Activated naive CD4-positive, alpha-beta T cell treated with Interleukin-2 at 50 U/mL for 16 hours (primary cell): ENCODE data around the gene SDHB.
"Not testable (repeated sequence)": the region's sequence is repeated elsewhere in the genome, so short reads cannot be mapped to it uniquely, and the experiment has no call there.

Experiments
- DNase-seq: peaks from one replicate; pipeline ENCODE4 v3.0.0-alpha.2; 2020

SDHB gene

DNA sequence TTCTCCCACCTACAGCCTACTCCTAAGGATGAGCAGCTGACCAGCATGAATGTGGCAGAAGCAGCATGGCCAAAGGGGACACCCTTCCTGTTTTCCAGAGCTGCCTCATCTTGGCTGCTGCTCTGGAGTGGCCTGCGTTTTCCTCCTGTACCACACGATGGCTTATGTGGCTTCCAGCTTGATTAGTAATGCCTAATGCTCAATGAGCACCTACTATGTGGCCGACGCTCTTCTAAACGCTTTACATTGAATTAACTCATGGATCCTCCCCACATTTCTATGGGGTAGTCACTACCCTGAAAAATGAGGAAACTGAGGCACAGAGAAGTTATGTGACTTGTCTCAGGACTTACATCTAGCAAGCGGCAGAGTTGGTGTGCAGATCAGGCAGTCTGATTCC lies 18.0 kb upstream of the SDHB start:
- DNase-seq, result no peak

DNA sequence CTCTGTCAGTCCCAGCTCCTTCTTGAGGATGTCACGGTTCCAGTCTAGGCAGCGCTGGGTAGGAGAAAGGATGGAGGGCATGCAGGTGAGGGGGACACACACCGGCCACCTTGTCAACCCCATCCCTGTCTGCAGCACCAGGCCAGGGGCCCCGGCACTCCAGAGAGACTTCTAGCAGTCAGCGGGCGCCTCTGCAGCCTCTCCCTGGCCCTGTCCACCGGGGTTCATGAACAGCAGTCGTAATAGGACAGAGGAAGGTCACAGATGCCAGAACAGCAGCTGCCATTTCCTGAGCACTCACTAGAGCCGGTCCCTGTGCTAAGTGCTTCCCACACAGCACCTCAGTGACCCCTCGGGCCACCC lies 16.3 kb upstream of the SDHB start:
- DNase-seq, result no peak

DNA sequence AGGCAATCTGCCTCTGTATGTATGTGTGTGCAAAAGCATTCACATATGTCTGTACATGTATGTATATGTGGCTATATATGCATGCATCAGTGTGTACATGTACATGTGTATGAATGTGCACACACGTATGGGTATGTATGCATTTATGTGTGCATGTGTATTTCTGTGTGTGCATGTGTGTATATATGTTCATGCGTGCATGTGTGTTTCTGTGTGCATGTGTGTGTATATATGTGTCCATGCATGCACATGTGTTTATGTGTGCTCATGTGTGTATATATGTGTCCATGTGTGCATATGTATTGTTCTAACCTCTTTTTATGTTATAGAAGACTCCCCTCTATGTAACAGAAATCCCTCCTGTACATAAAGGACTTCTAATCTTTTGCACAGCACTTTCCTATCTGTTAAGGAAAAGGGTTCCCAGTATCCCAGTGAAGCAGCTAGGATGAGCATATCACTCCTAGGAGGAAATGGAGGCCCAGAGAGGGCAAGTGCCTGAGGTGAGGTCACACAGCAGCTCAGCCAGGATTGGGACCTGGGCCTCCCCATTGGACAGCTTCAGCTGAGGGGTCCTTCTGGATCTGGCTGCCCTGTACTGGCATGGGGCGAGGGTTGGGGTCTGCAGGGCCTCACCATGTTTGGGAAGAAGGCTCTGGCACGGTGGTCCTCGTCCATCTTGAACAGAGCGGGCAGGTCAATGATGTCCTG lies 15.8 kb upstream of the SDHB start:
- DNase-seq, result no peak

DNA sequence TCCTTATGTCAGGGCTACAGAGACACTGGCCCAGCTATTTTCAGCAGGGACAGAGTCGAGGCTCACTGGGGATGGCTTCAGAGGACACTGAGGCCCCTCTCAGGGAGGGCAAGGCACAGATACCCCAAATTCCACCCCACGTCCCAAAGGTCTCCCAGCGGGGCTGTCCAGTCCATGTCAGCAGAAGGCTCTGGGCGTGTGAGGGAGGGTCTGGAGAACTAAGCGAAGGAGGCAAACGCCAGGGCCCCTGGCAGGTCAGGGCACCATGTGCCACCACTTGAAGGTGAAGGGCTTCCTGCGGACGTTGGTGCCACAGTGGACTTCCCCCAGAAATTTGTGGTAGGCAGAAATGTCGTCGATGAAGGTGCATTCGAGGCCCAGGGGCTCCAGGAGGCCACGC lies 15.0 kb upstream of the SDHB start:
- no peak for DNase-seq

DNA sequence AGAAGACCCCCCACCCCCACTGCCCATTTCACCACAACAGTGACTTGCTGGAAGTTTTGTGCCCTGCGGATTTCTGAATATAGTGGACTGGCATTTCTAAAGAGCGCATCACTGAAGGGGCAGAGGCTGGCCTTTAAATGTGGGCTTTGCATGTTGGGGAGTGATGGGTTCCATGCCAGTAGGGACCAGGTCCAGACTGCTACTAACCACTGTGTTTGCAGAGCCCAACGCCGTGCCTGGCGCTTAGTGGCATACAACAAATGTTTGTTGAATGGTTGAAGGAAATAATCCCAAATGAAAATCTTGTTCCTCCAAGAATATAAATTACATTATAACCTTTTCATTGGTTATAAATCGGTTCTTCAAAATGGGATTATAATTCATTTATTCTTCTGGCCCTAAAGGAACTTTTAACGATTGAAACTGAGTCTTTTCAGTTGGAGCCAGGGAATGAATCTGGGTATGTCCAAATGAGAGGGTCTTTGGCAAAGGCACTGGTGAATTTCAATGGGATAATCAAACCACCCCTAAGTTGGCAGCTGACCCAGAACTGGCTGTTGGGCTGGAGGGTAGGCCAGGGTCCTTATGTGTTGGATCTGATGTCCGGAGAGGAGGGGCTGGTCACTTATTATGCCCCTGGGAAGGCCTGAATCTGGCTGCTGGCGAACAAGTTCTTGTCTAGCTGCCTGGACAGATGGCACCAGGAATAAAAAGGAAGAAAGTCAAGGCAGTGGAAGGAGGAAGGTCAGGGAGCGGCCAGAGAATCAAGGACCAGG lies 13.8 kb upstream of the SDHB start:
- no peak for DNase-seq

DNA sequence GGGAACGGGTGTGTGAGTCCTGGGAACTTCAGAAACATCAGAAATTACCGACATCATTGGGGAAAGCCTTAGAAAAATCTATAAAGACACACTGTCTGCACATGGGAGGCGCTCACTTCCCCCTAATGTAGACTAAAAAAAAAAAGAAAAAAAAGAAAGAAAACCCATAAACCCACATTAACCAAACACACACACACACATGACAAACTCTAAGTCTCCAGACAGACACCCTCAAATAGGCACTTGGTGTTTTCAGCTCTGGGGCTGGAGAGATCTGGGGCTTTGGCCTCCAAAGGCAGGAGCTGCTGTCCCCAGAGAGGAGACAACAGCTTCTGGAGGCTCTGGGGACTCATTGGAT lies 13.2 kb upstream of the SDHB start:
- DNase-seq, result no peak

DNA sequence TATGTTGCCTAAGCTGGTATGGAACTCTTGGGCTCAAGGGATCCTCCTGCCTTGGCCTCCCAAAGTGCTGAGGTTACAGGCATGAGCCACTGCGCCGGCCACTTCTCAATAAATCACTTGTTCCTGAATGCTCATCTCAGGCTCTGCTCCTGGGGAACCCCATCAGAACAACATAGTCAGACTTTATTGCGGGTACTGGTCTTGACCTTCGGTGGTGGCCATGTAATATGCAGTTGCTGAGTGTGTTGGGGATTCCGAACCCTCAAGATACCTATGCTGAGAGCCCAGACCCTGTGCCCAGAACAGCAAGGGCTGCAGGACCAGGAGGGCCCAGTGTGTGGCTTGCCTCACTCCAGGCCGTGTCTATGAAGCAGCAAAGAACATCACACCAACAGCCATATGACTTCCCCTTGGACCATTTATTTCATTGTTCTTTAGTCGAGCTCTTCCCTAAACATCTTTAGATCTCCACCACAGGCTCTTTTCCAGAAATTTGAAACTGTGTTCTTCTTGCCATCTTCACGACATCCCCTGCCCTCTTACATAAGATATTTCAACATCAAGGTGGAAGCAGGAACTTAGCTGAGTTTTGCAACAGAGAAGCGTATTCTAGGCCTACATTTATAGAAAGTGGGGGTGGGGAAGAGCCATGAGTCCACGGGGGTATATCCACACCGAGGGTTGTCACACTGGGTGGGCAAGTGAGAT lies 12.7 kb upstream of the SDHB start:
- DNase-seq, result no peak

DNA sequence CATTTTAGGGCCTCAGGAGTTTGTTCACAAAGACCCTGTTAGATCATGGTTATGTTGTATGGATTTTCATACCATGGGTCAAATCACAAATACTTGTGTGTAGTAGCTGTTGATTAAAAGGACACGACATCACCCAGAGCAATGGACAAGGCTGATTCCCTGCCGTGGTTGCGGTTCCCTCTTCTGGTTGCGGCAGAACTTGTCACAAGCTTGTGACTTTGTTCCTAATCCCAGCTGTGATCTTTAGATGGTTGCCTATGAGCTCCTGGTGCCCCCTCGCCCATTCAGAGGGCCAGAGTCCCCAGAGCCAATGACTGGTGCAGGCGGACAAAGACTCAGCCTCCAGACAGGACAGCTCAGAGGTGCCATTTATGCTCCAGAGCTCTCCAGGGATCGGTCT lies 11.8 kb upstream of the SDHB start:
- no peak for DNase-seq

DNA sequence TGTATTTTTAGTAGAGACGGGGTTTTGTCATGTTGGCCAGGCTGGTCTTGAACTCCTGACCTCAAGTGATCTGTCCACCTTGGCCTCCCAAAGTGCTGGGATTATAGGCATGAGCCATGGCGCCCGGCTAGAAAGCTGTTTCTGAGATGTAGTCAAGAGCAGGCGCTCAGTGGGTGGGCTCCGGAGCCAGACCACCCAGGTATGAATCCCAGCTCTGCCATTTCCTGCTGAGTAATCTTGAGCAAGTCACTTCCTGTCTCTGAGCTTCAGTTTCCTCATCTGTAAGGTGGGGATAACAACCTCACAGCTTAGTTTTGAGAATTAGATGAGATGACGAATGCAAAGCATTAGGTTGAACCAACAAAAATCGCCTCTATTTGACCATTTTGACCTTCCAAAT lies 8.9 kb upstream of the SDHB start:
- DNase-seq, result not testable (repeated sequence)

DNA sequence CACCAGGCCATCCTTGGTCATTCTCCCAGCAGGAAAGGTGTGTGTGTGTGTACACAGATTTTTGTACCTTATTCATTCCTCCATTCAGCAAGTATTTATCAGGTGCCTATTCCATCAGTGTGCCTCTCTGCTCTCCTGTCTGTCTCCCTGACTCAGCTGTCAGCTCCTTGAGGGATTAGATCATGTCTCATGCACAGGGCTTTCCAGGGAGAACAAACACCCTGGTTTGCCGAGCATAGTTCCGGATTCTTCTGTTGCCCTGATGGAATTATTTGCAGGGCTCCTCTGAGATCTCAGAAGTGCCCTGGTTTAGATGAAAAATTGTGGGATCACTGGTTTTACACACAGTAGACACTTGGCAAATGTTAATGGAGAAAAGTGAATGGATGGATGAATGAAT lies 8.1 kb upstream of the SDHB start:
- no peak for DNase-seq

DNA sequence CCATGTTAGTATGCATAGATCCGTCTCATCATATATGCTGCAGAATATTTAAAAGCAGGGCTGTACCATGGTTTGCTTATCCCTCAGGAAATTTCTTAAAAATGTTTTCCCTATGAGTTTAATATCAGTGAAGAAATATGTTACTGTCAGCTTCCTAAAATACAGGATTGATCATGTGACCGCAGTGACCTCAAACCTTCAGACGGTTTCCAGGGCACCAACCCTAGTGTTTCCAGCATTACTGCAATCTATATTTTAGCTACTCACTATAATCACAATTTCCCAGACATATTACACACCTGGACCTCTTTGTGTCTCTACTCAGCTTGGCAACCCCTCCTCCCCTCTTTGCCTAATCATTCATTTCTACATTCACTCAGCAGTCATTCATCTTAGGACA lies 7.7 kb upstream of the SDHB start:
- no peak for DNase-seq

DNA sequence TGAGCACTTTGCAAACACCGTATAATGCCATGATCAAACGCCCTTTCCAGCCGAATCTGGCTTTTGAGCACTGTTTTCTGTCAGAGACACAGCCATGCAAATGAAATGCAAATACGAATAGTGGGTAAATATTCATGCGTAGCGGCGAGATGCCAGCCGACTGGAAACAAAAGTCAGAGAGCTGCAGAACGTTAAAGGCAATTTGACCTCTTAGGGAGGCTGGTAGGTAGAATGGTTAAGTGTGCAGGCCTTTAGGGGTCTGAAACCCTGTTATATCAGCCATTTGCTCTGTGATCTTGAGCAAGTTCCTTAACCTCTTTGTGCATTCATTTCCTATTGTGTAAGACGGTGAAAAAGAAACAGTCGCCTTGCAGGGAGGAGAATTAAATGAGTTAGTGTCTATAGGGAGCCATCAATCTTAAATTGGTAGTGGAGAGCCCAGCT lies 6.5 kb upstream of the SDHB start:
- DNase-seq, result no peak

DNA sequence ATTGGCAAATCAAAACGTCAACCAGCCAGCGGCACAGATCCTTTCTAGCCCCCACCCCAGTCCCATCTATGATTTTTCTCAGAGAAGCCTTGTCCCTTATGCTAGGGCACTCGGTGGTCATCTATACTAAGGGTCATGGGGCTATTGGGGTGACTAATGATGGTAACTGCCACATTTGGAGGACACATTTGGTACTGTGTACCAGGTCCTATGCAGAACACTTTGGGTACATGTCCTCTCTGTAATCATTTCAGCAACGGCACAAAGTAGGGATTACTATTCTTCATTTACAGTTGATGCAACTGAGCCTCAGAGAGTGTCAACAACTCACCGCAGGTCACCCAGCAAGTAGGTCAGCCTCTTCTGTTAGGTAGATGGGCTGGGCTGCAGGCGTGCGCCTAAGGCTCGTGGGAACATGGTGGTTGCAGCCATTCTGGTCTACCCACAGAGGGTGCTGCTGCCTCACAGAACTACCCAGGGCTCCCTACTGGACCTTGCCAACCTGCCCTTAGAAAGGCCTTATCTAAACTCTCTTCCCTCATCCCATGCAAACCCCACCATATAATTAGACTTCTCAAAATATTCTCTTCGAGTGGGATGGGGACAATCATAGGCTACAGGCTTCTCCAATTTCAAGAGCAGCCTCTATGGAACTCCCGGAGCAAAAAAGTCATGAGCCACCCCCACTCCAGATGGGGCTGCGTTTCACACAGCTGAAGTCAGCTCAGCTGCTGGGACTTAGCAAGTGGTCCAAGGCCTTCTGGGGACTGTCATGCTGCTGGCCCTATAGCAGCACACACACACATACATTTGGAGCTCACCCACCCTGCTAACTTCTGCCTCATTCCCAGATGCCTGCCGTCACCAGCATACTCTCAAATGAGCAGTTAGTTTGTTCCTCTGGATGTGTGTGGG lies 5.8 kb upstream of the SDHB start:
- DNase-seq, result peak; percentile 19

DNA sequence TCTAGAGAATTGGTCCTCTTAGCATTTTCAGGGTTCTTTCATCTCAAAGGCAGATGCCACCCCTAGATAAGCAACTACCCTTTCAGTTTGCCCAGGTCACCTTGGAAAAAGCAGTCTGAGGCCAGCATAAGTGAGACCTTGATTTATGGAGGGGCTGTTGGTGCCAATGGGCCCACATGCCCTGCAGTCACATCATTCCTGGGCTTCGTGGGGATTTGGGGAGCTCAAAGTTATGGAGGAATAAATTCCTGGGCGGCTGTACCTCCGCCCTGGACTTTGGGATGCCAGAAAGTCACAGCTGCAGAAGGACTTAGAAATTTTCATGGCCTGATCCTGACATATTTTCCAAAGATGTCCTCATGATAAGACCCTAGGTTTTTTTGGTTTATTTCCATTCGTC lies 2.7 kb upstream of the SDHB start:
- no peak for DNase-seq

DNA sequence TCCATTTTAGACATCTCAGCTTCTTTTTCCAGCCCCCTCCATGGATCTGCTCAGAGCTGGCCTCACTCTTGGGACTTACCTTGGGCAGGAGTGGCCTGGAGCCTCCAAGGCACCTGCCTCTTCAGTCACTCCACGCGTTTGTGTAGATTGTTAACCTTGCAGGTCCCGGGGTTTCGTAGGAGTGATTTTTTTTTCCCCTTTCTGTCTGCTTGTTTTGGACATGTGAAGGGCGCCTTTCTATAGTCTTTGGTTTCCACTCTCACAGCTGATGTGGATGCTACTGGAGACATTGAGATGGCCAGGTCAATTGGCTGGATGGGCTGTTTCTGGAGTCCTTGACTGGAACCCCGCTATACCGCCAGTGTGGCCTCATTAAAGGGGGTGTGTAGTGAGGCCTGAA lies 2.0 kb upstream of the SDHB start:
- no peak for DNase-seq

DNA sequence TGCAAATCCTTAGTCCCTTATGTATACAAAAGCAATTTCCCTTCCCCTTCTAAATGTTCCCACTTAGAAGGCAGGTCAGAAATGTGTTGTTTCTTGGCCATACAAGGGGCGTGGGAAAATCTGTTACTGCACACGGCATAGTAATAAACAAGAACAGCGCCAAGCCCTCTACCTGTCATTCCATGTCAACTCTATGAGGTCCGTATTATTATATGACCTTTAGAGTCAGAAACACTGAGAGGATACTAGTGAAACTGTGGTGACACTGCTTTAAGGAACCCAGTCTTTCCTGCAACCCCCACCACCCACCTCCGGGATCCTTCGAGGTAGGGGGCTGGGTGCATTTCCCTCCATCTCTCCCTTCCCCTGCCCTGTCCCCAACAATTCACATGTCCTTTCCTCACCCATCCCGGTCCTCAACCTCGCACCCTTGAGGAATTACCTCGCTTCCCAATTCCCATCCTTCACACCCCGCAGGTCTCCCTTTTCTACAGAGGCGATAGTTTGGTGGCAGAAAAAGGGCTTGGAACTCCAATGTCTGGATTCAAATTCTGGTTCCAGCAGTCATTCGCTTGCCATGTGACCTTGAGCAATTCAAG lies 647 bp downstream of the SDHB start:
- no peak for DNase-seq

DNA sequence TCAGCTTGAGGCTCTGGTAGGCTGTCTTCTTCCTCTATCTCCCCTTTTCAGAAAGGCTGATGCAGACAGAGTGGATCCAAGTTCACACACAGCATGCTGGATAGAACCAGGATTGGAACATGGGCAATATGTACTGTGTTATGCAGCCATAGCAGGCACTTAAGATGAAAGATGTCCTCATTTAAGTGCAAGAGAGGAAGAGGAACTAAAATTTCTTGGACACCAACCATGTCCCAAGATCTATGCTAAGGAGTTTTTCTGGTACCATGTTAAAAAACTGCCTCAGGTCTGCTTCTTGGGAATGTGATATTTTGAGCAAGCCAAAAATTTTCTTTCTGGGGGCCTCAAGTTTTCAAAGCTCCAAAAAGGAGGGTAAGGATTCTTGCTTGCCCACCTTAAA lies 1.2 kb downstream of the SDHB start:
- no peak for DNase-seq

DNA sequence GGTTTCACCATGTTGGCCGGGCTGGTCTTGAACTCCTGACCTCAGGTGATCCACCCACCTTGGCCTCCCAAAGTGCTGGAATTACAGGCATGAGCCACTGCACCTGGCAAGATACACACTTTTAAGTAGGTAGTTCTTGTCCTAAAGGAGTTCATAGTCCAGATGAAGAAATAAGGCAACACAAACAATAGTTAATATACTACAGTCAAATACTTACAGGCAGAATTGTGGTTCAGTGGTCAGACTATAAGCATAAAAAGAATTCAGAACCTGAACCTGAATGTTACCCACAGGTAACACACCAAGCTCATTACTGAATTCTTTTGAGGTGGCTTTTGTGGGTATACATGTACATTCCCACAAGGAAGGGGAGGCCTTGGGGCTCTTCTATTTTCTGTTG lies 1.8 kb downstream of the SDHB start:
- DNase-seq, result no peak

DNA sequence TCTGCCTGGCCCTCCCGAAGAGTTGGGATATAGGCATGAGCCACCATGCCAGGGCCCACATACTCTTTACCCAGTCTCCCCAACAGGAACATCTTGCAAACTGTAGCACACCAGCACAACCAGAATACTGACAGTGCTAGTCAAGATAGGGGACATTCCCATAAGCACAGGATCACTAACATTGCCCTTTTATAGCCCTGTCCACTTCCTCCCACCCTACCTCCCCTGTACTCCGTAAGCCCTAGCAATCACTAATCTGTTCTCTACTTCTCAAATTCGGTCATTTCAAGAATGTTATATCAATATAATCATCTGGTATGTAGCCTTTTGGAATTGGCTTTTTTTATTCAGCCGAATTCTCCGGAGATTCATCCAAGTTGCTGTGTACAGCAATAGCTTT lies 5.9 kb downstream of the SDHB start:
- no peak for DNase-seq

DNA sequence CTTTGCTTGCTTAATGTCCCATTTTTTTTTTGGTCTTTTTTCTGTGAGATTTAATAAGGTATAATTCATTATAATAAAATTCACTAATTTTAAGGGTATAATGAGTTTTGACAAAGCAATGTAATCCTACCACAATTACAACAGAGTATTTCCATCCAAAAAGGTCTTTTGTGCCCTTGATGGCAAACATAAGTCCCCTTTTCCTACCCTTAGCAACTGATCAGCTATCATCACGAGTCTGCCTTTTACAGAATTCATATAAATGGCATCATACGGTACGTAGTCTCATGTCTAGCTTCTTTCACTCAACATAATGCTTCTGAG lies 7.5 kb downstream of the SDHB start:
- no peak for DNase-seq

DNA sequence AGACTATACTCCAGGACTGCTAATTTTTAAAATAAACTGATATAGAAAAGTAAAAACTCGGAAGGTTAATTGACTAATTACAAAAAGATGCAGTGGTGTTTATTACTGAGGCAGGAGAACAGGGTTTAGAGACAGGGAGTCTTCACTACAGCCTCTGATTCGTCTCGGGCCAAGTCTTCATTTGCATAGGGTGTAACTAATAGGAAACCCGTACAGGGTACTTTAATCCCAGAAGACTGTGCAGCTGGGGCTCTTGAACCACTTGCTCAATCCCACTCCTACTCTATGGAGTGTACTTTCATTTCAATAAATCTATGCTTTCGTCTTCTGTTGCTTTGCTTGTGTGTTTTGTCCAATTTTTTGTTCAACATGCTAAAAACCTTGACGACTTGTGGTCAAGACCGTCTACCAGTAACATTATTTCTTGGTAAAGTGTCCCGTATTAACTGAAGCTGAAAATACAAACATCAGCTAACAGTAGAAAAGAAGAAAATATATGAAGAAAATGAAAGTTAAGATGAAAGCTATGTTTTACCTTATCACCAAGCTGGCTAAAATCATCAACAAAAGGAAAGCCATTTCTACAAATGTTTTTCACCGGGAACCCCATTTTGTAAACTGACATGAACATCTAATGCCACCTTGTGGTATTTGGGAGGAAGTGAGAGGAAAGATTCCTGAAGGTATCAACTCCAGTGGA lies 8.0 kb downstream of the SDHB start:
- no peak for DNase-seq

DNA sequence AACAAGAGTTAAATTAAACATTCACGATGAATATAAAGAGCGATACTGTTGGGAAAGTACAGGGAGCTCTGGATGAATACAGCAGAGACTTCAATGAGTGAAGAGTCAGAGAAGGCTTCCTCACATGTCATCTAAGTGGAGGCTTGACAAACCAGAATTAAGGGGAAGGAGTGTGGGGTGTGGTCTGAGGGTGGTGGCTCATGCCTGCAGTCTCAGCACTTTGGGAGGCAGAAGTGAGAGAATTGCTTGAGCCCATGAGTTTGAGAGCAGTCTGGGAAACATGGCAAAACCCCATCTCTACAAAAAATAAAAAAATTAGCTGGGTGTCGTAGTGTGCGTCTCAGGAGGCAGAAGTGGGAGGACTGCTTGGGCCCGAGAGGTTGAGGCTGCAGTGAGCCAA lies 8.7 kb downstream of the SDHB start:
- DNase-seq, result no peak
